Stomach (tissue), 9 donors: Measurements from ENCODE around the gene TOX2. TPM values are rescaled to one million over a fixed set of nuclear protein-coding genes. Genes with fewer than 3 reads are reported as not detected.
A peak's percentile ranks its signal among the peaks of the same experiment; 100 is the strongest.

Source experiments
- DNase-seq, 2 donors: peaks; one replicate each; pipeline versions ENCODE4 v3.0.0 to v3.0.0-alpha.2; 2013 to 2019
- H3K27ac ChIP-seq, 5 donors: fragments of 200-600 bp in 4 of 5; sonication (generic) in 4 of 5; one replicate each; pipeline ENCODE4 v1.5.1; 2013 to 2019; ENCODE audit warnings: mild to moderate bottlenecking in 1 of 5, moderate library complexity in 1 of 5
- H3K27me3 ChIP-seq, 3 donors: fragments of 200-600 bp; sonication (generic); one replicate each; pipeline ENCODE4 v1.5.1; 2017 to 2019; ENCODE audit warnings: mixed run types in 1 of 3
- H3K36me3 ChIP-seq, 4 donors: fragments of 200-600 bp; sonication (generic); 1 replicate in 3 of 4; 2 replicates in 1 of 4; pipeline ENCODE4 v1.5.1; 2016 to 2019
- H3K4me1 ChIP-seq, 4 donors: fragments of 200-600 bp; sonication (generic); one replicate each; pipeline ENCODE4 v1.5.1; 2016 to 2019
- H3K4me3 ChIP-seq, 4 donors: fragments of 200-600 bp; sonication (generic) in 3 of 4; one replicate each; pipeline ENCODE4 v1.5.1; 2016 to 2019; ENCODE audit warnings: mild to moderate bottlenecking in 1 of 4
- H3K9me3 ChIP-seq, 4 donors: fragments of 200-600 bp; sonication (generic); one replicate each; pipeline ENCODE4 v1.5.1; 2016 to 2019
- CTCF ChIP-seq, 7 experiments: fragments of 450-650 bp in 4 of 7; fragments of 200-600 bp in 3 of 7; sonication (generic) in 3 of 7; IDR thresholded peaks; one replicate each; pipeline ENCODE4 v1.5.1; 2016 to 2019; ENCODE audit warnings: antibody characterized with exemption in 7 of 7, control low read depth in 2 of 7, mild to moderate bottlenecking in 1 of 7
- EP300 ChIP-seq: sonication (generic); formaldehyde crosslinking; IDR thresholded peaks from one replicate; pipeline ENCODE4 v1.6.1; 2017; ENCODE audit warnings: antibody characterized with exemption
- POLR2A ChIP-seq, 4 donors: fragments of 450-650 bp; IDR thresholded peaks; one replicate each; pipeline ENCODE4 v1.6.1; 2016; ENCODE audit warnings: antibody characterized with exemption in 4 of 4, control low read depth in 2 of 4, mild to moderate bottlenecking in 1 of 4, moderate library complexity in 1 of 4
- POLR2AphosphoS5 ChIP-seq, 3 donors: sonication (generic); formaldehyde crosslinking; IDR thresholded peaks; one replicate each; pipeline ENCODE4 v1.6.1; 2016; ENCODE audit warnings: antibody characterized with exemption in 3 of 3
- WGBS, 5 donors: extraction: QIAGEN DNeasy Blood & Tissue Kit in 3 of 5; methylation state at CpG; one replicate each; pipeline versions ENCODE4 v1.1.5 to v1.1.7; 2013 to 2018; 5-methylcytosine and 5-hydroxymethylcytosine counted together
- intact Hi-C: fragments of 100-400 bp; cut with DNase I; formaldehyde crosslinking; loops from one replicate; pipeline ENCODE4 v1.15.1; 2023; ENCODE audit warnings: low total_unique reads
- polyA plus RNA-seq, 3 donors: library from polyadenylated mRNA; stranded (reverse); fragments of 200-250 nt; gene quantifications; one replicate each; pipeline ENCODE4 v1.2.3, GENCODE V29; 2013
- total RNA-seq, 5 donors: library from RNA; depleted of rRNA; stranded (reverse); fragments of >200 nt; gene quantifications; one replicate each; pipeline versions ENCODE4 v1.1.0 to v1.2.3, GENCODE V29; 2014 to 2016
- donor health status: healthy with polysubstance abuse.
- donor health status: Bipolar disorder and iron deficiency.
- donor health status: healthy.

TOX2 gene
- total and polyA plus RNA-seq, 8 donors = 0.87 to 20.2 (median 7.0) TPM; not detected in 1

- no peak for DNase-seq
- Histone ChIP-seq H3K4me3 (no peak overlapping the region), H3K4me1 (peaks cover 0 to 15% (median 4%) of the 10 kb centered on the region in 4 donors), H3K27ac (no peak overlapping the region), H3K27me3 (peaks cover 0 to 5% (median 0%) of the 10 kb centered on the region in 3 donors), H3K36me3 (no peaks in the 10 kb centered on the region), H3K9me3 (no peaks in the 10 kb centered on the region)
- no peak for TF ChIP-seq POLR2A (IDR thresholded peaks at IDR 0.05)
- TF ChIP-seq EP300 = no peak
- TF ChIP-seq POLR2AphosphoS5 (IDR thresholded peaks at IDR 0.05) = no peak
- no peak for TF ChIP-seq CTCF (IDR thresholded peaks at IDR 0.05)
- intact Hi-C loops = no loop called here
- WGBS, 5 donors = 52 to 74% (median 57%) methylated on average over 6 of the region's 6 CpGs
These were observed 157.7 kb downstream of the TOX2 start for GRCh38 chr20:44072384-44072783.

GRCh38 chr20:44073011-44073674 is 158.5 kb downstream of the TOX2 start:
- H3K27ac ChIP-seq = no peak overlapping the region
- no peaks in the 10 kb centered on the region for H3K36me3 ChIP-seq
- WGBS, 5 donors = 53 to 72% (median 66%) methylated on average over 15 to 16 of the region's 16 CpGs
- H3K27me3 ChIP-seq = peaks cover 0 to 5% (median 0%) of the 10 kb centered on the region in 3 donors
- peaks cover 0 to 15% (median 4%) of the 10 kb centered on the region in 4 donors for H3K4me1 ChIP-seq
- intact Hi-C loops = no loop called here
- H3K9me3 ChIP-seq = no peaks in the 10 kb centered on the region
- peak in 1 of 2 donors; percentile 20 for DNase-seq
- no peak overlapping the region for H3K4me3 ChIP-seq
- TF ChIP-seq POLR2A (IDR thresholded peaks at IDR 0.05) = no peak
- TF ChIP-seq CTCF (IDR thresholded peaks at IDR 0.05) = no peak
- TF ChIP-seq EP300 = no peak
- TF ChIP-seq POLR2AphosphoS5 (IDR thresholded peaks at IDR 0.05) = no peak

DNA sequence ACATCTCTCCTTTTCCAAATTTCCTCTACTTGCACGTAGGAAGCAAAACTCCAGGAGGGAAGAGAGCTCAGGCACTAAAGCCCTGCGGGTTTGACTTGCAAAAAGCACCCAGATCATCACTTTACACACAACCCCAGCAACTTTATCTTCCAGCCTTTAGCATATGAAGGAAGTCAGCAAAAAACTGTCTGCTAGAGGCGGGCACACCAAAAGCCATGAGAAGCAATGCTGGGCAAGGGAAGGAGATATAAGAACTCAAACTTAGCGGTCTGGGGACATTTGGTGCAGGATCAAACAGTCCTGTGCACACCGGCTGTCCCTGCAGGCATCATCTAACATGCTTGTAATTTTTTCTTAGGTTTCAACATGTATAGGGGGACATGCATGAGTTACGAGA is 159.0 kb downstream of the TOX2 start:
- intact Hi-C loops = no loop called here

More for the DNA sequence above, 159.0 kb downstream of the TOX2 start:
- H3K36me3 ChIP-seq = no peaks in the 10 kb centered on the region
- peaks cover 0 to 12% (median 4%) of the 10 kb centered on the region in 4 donors for H3K4me1 ChIP-seq
- DNase-seq = no peak
- no peaks in the 10 kb centered on the region for H3K9me3 ChIP-seq
- 69 to 79% (median 73%) methylated on average over 6 of the region's 6 CpGs for WGBS, 5 donors
- H3K27me3 ChIP-seq = peaks cover 0 to 5% (median 0%) of the 10 kb centered on the region in 3 donors
- H3K27ac ChIP-seq = no peak overlapping the region
- H3K4me3 ChIP-seq = no peak overlapping the region
- no peak for TF ChIP-seq CTCF (IDR thresholded peaks at IDR 0.05)
